Myocyte (in vitro differentiated cells): ENCODE results near the gene IRF2BPL. TPM values are rescaled to one million over a fixed set of nuclear protein-coding genes. Genes with fewer than 3 reads are reported as not detected.

ENCODE experiments used
- DNase-seq: peaks from one replicate; pipeline ENCODE4 v3.0.0-alpha.2; 2012; ENCODE audit warnings: low read depth
- total RNA-seq: library from RNA; depleted of rRNA; stranded (reverse); fragments of >200 nt; gene quantifications from 2 replicates; pipeline ENCODE4 v1.2.3, GENCODE V29; 2014

The IRF2BPL gene
- total RNA-seq, 1 donor from 2014 or later, result 78.2 TPM

DNA sequence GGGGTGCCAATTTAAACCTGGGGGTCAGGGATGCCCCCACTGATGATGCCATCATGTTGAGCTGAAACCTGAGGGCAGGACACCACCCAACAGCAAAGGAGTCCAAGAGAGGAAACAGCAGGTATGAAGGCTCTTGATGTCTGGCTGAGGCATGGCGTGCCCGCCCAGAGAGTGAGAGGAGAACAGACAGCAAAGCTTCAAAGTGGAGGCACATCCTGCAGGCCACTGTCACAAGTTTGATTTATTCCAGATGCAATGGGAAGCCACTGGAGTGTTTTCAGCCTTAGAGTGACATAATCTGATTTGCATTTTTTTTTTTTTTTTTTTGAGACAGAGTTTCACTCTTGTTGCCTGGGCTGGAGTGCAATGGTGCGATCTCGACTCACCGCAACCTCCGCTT lies 34.8 kb downstream of the IRF2BPL start:
- no peak for DNase-seq

DNA sequence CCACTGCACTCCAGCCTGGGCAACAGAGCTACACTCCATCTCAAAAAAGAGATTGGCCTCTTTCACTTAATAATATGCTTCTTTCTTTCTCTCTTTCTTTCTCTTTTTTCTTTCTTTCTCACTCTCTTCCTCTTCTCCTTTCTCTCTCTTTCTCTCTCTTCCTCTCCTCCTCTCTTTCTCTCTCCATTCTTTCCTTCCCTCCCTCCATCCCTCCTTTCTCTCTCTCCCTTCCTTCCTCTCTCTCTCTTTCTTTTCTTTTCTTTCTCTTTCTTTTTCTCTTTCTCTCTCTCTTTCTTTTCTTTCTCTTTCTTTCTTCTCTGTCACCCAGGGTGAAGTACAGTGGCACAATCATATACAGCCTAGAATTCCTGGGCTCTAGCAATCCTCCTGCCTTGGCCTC lies 38.4 kb downstream of the IRF2BPL start:
- DNase-seq, result no peak

GRCh38 chr14:76987956-76988520 lies 40.5 kb downstream of the IRF2BPL start:
- no peak for DNase-seq

- no peak for DNase-seq
Measured at GRCh38 chr14:76986231-76986565, 42.3 kb downstream of the IRF2BPL start.

DNA sequence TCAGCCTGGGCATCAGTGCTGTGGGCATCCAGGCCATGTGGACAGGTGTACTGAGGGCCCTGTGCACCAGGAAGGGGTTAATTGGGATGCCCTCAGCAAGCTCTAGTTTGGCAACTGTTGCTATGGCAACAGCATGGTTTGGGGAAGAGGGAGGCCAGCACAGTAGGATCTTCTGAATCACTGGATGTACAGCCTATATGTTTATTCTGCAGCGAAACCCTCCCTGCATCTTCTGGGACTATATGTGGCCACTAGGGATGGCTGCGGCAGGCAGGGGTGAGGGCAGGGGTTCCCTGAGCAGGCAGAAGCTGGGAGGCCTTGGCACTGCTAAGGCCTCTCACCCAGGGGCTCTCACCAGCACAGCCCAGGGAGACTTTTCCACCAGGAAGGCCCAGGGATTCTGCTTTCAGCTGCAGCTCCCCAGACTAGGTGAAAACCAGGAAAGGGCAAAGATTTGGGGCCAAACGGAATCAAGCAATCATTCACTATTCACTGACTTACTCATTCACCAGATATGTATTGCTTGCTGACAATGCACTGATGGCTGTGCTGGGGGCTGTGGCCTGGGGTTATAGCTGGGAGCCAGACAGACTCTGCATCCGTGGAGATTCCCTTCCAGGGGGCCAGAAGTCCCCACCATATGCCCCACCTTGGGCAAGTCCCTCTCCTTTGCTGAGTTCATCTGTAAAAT lies 42.8 kb downstream of the IRF2BPL start:
- no peak for DNase-seq

DNA sequence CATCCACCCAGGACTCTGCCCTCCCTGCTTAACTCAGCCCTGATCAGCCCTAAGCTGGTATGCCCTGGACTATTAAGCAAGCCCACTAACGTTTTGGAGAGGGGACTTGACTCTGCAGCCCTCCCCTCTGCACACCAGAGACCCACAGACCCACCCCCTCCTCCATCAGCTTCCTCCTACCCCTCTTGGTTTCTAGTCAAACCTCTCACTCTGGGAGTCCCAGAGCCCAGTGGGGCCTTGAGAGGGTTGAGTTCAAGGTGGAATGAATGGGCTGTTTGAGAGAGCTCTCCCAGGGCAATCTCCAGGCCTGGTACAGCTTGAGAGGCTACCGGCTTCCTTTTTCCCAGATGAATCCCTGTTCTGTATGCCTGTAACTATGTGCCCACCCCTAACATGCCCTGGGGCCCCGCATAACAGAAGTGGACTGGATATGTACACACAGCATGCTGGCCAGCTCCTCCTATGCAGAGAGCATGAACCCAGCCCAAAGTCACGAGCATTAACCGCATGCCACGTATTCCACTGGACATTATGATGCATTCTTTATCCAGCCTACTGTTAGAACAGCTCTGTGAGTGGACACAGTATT lies 43.6 kb downstream of the IRF2BPL start:
- DNase-seq, result no peak

DNA sequence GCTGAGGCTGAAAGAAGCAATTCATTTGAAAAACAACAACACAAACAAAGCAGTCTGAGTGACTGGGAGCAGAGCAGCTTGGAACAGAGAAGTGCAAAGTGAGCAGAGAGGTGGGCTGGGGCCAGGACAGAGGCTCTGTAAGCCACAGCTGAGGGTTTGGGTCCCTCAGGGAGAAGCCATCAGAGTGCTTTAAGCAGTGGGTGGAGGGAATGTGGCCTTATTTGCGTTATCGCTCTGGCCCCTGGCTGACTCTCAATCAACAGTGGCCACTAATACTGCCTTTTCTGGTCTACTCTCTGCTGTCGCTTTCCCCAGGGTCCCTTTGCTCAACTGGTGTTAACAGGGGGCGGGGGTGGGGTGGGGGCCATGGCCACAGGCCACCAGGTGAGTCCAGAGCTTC lies 44.2 kb downstream of the IRF2BPL start:
- DNase-seq, result no peak

DNA sequence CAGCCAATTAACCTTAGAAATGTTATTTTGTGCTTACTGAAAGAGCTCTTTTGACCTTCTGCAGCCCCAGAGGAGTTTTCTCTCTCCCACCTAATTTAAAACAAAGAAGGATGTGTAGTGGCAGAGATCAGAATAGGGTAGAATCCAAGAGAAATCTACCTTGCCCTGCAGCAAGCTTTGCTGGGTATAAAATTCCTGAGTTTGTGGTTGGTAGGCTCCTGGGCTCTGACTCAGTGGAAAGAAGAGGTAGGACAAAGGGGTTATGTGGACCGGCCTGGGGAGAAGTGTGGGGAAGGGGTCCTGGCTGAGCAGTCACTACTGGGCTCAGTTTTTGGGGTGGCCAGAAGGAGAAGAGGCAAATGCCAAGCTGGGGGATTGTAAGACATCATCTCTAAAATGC lies 46.8 kb downstream of the IRF2BPL start:
- no peak for DNase-seq

DNA sequence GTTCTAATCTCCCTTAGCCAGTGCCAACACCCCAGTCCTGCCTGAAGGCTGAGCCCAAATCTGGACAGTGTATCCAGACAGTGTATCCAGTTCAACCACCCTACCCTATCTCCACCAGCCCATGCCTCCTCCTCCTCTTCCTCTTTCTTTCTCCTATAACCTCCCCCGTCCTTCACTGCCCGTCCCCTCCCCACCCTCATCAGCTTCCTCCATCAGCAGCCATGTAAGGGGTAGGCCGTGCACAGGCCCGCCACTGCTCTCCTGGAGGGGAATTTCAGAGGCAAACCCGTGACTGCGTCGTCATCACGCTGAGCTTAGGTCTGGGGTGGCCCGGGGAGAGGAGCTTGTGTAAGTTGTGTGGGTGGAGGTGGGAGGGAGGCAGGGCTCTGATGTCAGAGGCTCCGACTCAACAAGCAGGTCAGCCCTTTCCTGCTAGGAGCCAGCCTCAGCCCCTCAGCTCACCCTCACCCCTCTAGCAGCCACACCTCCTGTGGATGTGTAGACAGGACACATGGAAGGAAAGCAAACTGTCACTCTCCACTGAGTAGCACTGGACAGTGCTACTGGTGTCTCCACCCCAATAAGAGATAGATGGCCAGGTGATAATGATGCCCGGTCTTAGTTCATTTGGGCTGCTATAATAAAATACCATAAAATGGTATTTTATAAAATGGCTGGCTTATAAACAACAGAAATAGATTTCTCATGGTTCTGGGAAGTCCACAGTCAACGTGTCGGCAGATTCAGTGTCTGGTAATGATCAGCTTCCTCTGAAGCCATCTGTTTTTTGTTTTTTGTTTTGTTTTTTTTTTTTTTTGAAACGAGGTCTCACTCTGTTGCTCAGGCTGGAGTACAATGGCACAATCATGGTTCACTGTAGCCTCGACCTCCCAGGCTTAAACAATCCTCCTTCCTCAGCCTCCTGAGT lies 50.5 kb downstream of the IRF2BPL start:
- DNase-seq, result no peak

- no peak for DNase-seq
Measured at GRCh38 chr14:76976240-76977005, 52.1 kb downstream of the IRF2BPL start.

GRCh38 chr14:76975812-76976211 lies 52.7 kb downstream of the IRF2BPL start:
- no peak for DNase-seq

GRCh38 chr14:76975051-76975450 lies 53.5 kb downstream of the IRF2BPL start:
- peak; percentile 85 for DNase-seq

Other genes with a start within 250 kb of the IRF2BPL start
- gene ANGEL1, start 215.8 kb downstream of the IRF2BPL start, total RNA-seq, result 15.0 and 18.7 TPM in 2 replicates
- gene LRRC74A, start 202.3 kb downstream of the IRF2BPL start, total RNA-seq, result not detected in 2 replicates
- gene CIPC, start 69.5 kb upstream of the IRF2BPL start, total RNA-seq, result 30.7 and 42.9 TPM in 2 replicates
- 0.40 and 1.0 TPM in 2 replicates for gene ZDHHC22, start 113.1 kb upstream of the IRF2BPL start, total RNA-seq
- gene TMEM63C, start 153.1 kb upstream of the IRF2BPL start, total RNA-seq, result 0.08 and 0.16 TPM in 2 replicates
- not detected in 2 replicates for gene NGB, start 242.5 kb upstream of the IRF2BPL start, total RNA-seq